GM12878 (cell line): ENCODE measurements around the gene CAV2.

Experiments
- ASH2L ChIP-seq: fragments of 300-600, 200-600 bp; sonication (generic); IDR thresholded peaks from 2 replicates; pipeline ENCODE4 v1.6.1; 2017; ENCODE audit warnings: low read depth, mild to moderate bottlenecking, borderline replicate concordance
- CHD2 ChIP-seq: IDR thresholded peaks from 2 replicates; pipeline ENCODE4 v1.6.1; 2011; ENCODE audit warnings: low read depth, low read length, improper control_type of control experiment, borderline replicate concordance
- ESRRA ChIP-seq: IDR thresholded peaks from 2 replicates; pipeline ENCODE4 v1.6.1; 2012; ENCODE audit warnings: mild to moderate bottlenecking, low read length, improper control_type of control experiment
- EZH2 ChIP-seq: IDR thresholded peaks from 2 replicates; pipeline ENCODE4 v1.6.1; 2012; ENCODE audit warnings: low read depth, mild to moderate bottlenecking, control low read depth, inconsistent platforms, low read length, borderline replicate concordance; ENCODE audit not compliant: control insufficient read depth
- FOS ChIP-seq: IDR thresholded peaks from 3 replicates; pipeline ENCODE4 v1.6.1; 2011; ENCODE audit warnings: borderline replicate concordance; ENCODE audit not compliant: insufficient read length; ENCODE audit errors: extremely low read depth
- GABPA ChIP-seq: IDR thresholded peaks from 2 replicates; pipeline ENCODE4 v1.6.1; 2014; ENCODE audit warnings: antibody characterized with exemption, low read depth, mild to moderate bottlenecking, inconsistent platforms
- POLR2AphosphoS5 ChIP-seq: IDR thresholded peaks from 2 replicates; pipeline ENCODE4 v1.6.1; 2011; ENCODE audit warnings: mild to moderate bottlenecking, low read length, inconsistent platforms
- POU2F2 ChIP-seq: IDR thresholded peaks from 3 replicates; pipeline ENCODE4 v1.6.1; 2011; ENCODE audit warnings: low read depth, mild to moderate bottlenecking, low read length, borderline replicate concordance
- YBX1 ChIP-seq: fragments of 450-650 bp; IDR thresholded peaks from 2 replicates; pipeline ENCODE4 v1.6.1; 2016; ENCODE audit warnings: antibody characterized with exemption
- TF ChIP-seq, protein P1 (sequence below): IDR thresholded peaks from 2 replicates; pipeline ENCODE4 v1.6.1; 2011; ENCODE audit warnings: mild to moderate bottlenecking, low read depth, low read length, moderate library complexity; ENCODE audit not compliant: insufficient replicate concordance
- TF ChIP-seq, protein P2 (sequence below): fragments of 150-350 bp; IDR thresholded peaks from 2 replicates; pipeline ENCODE4 v1.6.1; 2014; ENCODE audit warnings: mild to moderate bottlenecking, low read depth, low read length

DNA sequence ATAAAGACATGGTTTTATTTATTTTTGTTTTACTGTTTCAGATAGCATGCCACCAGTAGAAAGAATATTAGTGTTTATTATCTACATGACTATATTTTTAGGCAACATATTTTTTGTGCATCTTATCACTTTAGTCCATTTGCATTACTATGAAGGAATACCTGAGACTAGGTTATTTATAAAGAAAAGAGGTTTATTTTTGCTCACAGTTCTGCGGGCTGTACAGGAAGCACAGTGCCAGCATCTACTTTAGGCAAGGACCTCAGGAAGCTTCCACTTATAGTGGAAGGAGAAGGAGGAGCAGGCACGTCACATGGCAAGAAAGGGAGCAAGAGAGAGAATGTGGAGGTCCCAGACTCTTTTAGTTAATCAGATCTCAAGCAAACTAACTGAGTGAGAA, 5.7 kb downstream of the CAV2 start:
- TF ChIP-seq FOS, result no peak
- TF ChIP-seq YBX1, result no peak
- no peak for TF ChIP-seq ESRRA
- no peak for TF ChIP-seq EZH2
- TF ChIP-seq, protein P1, sequence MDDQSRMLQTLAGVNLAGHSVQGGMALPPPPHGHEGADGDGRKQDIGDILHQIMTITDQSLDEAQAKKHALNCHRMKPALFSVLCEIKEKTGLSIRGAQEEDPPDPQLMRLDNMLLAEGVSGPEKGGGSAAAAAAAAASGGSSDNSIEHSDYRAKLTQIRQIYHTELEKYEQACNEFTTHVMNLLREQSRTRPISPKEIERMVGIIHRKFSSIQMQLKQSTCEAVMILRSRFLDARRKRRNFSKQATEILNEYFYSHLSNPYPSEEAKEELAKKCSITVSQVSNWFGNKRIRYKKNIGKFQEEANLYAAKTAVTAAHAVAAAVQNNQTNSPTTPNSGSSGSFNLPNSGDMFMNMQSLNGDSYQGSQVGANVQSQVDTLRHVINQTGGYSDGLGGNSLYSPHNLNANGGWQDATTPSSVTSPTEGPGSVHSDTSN, result no peak
- no peak for TF ChIP-seq ASH2L
- TF ChIP-seq POLR2AphosphoS5, result no peak
- TF ChIP-seq POU2F2, result no peak
- TF ChIP-seq, protein P2, sequence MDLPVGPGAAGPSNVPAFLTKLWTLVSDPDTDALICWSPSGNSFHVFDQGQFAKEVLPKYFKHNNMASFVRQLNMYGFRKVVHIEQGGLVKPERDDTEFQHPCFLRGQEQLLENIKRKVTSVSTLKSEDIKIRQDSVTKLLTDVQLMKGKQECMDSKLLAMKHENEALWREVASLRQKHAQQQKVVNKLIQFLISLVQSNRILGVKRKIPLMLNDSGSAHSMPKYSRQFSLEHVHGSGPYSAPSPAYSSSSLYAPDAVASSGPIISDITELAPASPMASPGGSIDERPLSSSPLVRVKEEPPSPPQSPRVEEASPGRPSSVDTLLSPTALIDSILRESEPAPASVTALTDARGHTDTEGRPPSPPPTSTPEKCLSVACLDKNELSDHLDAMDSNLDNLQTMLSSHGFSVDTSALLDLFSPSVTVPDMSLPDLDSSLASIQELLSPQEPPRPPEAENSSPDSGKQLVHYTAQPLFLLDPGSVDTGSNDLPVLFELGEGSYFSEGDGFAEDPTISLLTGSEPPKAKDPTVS, result no peak
- TF ChIP-seq CHD2, result no peak
- TF ChIP-seq GABPA, result no peak
